EH (cell line): ENCODE data around the gene EML6.

Source experiments
- DNase-seq: peaks from one replicate; pipeline ENCODE4 v3.0.0-alpha.2; 2015; ENCODE audit warnings: low read depth

The EML6 gene

GRCh38 chr2:54708584-54709335 lies 14.7 kb upstream of the EML6 start:
- peak; percentile 35 for DNase-seq

GRCh38 chr2:54709336-54709809 lies 14.1 kb upstream of the EML6 start:
- no peak for DNase-seq

GRCh38 chr2:54710216-54710615 lies 13.2 kb upstream of the EML6 start:
- no peak for DNase-seq

GRCh38 chr2:54712516-54712915 lies 10.9 kb upstream of the EML6 start:
- DNase-seq: no peak

- no peak for DNase-seq
Measured at GRCh38 chr2:54714996-54715395, 8.5 kb upstream of the EML6 start.

GRCh38 chr2:54716375-54716774 lies 7.1 kb upstream of the EML6 start:
- DNase-seq: no peak

GRCh38 chr2:54720563-54720962 lies 2.9 kb upstream of the EML6 start:
- DNase-seq: peak; percentile 24

GRCh38 chr2:54722641-54723040 lies 821 bp upstream of the EML6 start:
- peak; percentile 50 for DNase-seq

- DNase-seq: peak; percentile 18
Measured at GRCh38 chr2:54723996-54724559, 616 bp downstream of the EML6 start.

GRCh38 chr2:54724560-54725342 lies 1.3 kb downstream of the EML6 start:
- peak; percentile 19 for DNase-seq

GRCh38 chr2:54725343-54726099 lies 2.1 kb downstream of the EML6 start:
- DNase-seq: no peak

GRCh38 chr2:54726431-54726830 lies 3.0 kb downstream of the EML6 start:
- DNase-seq: no peak

- no peak for DNase-seq
Measured at GRCh38 chr2:54726940-54727339, 3.5 kb downstream of the EML6 start.

GRCh38 chr2:54728669-54729120 lies 5.2 kb downstream of the EML6 start:
- DNase-seq: peak; percentile 95

GRCh38 chr2:54735636-54736035 lies 12.2 kb downstream of the EML6 start:
- no peak for DNase-seq

GRCh38 chr2:54738281-54738680 lies 14.8 kb downstream of the EML6 start:
- no peak for DNase-seq

- DNase-seq: no peak
Measured at GRCh38 chr2:54740333-54740732, 16.9 kb downstream of the EML6 start.

GRCh38 chr2:54741250-54741649 lies 17.8 kb downstream of the EML6 start:
- no peak for DNase-seq

GRCh38 chr2:54750040-54750439 lies 26.6 kb downstream of the EML6 start:
- DNase-seq: peak; percentile 41

GRCh38 chr2:54752439-54752838 lies 29.0 kb downstream of the EML6 start:
- DNase-seq: no peak

- DNase-seq: no peak
Measured at GRCh38 chr2:54755641-54756326, 32.3 kb downstream of the EML6 start.

GRCh38 chr2:54757500-54757899 lies 34.0 kb downstream of the EML6 start:
- DNase-seq: peak; percentile 27
